GM13977 (cell line): ENCODE measurements around the gene CHST12.
A peak's percentile ranks its signal among the peaks of the same experiment; 100 is the strongest.

Experiments used
- DNase-seq: peaks from one replicate; pipeline ENCODE4 v3.0.0; 2012; ENCODE audit warnings: low spot score
- CTCF ChIP-seq: IDR thresholded peaks from 2 replicates; pipeline ENCODE4 v1.5.1; 2012; ENCODE audit warnings: mild to moderate bottlenecking, control low read depth; ENCODE audit not compliant: insufficient read depth; ENCODE audit errors: extremely low read depth, missing control alignments
- in situ Hi-C: fragments of 300-500 bp; cut with MboI; formaldehyde crosslinking; loops from one replicate; pipeline ENCODE4 v1.12.0; 2022; ENCODE audit warnings: low sequenced_read_pairs, low pct_unique_long_range_greater_than_20kb, mixed read lengths, inconsistent platforms; ENCODE audit not compliant: unreplicated experiment

Gene CHST12

DNA sequence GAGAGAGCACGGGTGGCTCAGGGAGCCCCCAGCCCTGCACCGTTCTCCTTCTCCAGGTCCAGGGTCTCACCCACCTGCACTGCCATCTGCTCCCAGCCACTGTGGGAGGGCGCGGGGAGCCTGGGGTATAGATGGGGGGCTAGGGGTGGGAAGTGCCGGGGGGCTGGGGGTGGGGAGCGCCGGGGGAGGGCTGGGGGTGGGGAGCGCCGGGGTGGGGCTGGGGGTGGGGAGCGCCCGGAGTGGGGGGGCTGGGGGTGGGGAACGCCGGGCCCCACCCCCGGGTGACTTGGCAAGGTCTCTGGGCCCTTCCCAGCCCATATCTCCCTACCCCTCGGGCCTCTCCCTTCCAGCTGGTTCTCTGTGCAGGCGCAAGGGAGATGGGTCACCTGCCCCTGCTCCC is 72.9 kb downstream of the CHST12 start, which contains the start of gene GRIFIN:
GRIFIN (minus strand) TSS at position 101 of the 400 bp plus-strand sequence; CDS start at position 86, 15 bp downstream.
- in situ Hi-C loops: no loop called here
- no peak for DNase-seq
- no peak for TF ChIP-seq CTCF

DNA sequence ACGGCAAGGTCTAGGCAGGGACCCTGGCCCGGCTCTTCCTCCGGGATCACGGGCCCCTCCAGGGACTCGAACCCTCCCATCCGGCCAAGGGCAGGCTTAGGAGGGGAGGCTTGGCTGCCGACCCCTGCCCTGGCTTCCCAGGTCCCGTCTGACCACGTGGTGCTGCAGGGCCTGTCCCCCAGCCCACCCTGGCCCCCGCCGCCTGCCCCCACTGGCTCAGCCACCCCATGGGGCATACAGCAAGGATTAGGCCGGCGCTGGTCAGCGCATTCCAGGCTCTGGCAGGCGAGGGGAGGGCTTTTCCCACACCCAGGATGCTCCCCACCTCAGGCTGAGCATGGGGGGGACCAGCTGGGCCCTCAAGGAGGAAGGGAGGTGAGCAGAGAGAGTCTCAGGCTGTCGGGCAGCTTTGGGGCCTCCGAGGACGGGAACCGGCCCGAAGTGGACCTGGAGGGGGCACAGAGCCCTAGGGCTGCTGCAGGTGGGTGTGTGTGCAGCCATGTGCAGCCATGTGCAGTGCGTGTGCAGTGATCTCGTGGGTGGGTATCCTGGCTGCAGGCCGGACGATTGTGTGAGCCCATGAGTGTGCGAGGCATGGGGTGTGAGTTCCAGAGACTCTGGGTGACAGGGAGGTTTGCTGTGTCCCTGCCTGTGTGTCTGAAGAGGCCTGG is 73.5 kb downstream of the CHST12 start:
- in situ Hi-C loops: no loop called here
- no peak for DNase-seq
- no peak for TF ChIP-seq CTCF

DNA sequence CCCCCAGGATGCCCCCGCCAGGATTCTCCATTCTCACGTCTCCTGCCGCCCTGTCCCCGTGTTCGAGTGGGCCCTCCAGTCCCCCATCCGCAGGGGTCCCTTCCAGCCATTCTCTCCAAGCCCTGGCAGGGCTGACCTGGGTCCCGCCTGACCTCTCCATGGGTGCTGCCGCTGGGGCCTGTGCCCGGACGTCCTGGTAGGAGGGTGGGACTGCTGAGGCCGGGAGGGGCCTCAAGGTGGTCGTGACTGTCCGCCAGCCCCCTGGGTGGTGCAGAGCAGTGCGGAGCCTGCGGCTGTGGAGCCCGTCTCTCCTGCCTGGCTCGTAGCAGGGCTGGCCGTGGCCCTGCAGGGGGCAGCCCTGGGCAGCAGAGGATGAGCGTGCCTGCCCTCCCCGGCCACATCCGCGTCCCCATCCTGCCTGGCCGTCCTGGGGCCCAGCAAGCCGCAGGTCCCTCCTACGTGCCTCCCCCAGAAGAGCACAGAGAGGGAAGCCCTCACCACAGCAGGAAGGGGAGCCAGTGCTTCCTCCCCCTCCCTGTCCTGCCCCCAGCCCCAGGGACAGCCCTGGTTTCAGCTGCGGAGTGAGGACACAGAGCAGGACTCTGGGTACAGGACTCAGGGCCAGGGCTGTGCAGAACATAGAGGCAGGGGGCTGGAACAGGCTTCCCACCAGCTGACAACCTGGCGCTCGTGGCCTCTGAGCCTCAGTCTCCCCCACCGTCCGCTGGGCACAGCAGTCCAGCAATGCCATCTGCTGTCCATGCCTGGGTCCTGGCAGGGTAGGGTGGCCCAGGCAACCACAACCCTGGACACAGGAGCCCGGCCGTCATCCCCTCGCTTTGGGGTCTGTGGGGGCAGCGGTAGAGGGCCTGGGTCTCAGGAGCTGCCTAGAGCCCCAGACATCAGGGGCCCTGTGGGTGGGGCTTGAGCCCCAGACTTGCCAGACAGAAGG is 74.3 kb downstream of the CHST12 start:
- peak; percentile 72 for TF ChIP-seq CTCF
- peak; percentile 86 for DNase-seq
- in situ Hi-C loops: no loop called here

DNA sequence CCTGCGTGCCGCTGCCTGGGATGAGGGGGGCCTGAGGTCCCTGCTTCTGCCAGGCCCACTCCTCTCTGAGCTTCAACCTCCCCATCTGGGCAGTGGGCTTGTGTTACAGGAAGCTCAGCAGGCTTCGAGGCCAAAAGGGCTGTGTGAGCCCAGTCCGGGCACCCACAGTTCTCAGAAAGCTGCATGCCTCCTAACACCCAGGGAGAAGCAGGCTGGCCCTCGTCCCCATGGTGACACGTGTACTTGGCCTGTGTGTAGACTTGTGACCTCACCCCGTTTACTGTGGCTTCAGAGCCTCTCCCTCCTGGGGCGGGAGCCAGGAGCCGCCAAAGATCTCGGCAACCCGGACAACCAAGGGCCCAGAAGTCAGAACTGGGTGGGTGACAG is 75.0 kb downstream of the CHST12 start:
- TF ChIP-seq CTCF: no peak
- no peak for DNase-seq
- in situ Hi-C loops: no loop called here

GRCh38 chr7:2478800-2479199 is 75.4 kb downstream of the CHST12 start:
- TF ChIP-seq CTCF: no peak
- in situ Hi-C loops: no loop called here
- no peak for DNase-seq

DNA sequence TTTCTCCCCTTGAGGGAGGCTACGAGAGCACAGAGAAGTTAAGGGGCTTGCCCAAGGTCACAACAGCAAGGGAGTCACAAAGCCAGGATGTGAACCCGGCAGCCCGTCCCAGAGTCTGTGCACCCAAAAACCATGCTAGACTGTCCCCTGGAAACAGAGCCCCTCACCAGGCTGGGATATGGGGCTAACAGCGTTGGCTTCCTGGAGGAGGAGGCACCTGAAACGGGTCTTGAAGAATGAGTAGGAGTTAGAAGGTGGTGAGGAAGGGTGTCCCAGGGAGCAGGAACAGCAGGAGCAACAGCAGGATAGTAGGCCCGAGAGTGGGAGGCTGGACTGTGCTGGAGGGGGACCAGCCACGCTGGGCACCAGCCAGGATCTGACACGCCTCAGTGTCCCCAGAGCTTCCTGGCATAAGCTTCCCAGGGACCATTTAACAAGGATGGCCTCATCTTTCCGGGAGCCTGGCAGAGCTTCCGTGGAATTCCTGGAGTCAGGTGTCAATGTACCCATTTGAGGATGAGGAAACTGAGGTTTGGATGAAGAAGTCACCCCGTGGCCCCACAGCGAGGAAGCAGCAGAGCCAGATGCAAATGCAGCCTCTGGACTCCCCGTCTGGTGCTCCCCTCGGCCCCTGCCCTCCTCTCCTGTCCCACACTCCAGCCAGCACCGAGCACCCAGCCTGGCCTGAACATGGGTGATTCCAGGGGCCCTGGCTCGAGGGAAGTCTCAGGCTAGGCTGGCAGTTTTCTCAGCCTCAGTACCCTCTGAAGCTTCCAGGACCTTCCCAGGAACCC is 76.1 kb downstream of the CHST12 start:
- DNase-seq: no peak
- no peak for TF ChIP-seq CTCF
- in situ Hi-C loops: no loop called here
